ENCODE data around the gene ASPSCR1. TPM values are rescaled to one million over a fixed set of nuclear protein-coding genes. Genes with fewer than 3 reads are reported as not detected.

ASPSCR1 gene
- total and polyA plus RNA-seq, 10 donors = 20.2 to 58.8 (median 33.5) TPM

DNA sequence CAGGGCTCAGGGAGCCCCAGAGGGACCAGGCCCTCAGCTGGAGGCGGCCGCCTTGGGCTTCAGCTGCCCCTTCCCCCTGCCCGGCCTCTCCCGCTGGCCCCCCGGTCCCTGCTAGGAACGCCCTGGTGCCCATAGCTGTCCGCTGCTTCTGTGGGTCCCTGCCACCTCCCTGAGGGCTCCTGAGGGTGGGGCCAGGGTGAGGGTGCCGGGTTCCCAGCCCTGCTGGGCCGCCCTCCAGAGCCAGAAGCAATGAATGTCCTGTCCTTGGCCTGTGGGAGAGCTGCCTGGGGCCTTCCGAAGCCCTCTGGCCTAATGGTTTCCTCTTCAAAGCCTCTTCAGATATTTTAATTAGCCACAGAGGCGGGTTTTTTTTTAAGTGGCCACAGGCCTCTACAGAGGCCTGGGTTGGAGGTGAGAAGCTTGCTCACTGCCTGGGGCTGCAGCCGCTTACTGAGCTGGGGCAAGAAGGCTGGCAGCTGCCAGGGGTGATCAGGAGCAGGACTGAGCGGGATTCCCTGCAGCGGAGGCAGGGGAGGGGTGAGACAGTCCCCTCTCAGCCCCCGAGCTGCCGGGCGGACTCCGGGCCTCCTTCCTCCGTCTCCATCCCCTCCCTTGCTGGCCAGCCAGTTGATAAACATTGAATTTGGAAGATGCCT lies 35.3 kb downstream of the ASPSCR1 start:
- 68 to 79% (median 74%) methylated on average over 11 to 19 of the region's 19 CpGs for WGBS, 5 donors
- no peaks in the 10 kb centered on the region for H3K27me3 ChIP-seq (replicated peaks in 1 of 7)
- DNase-seq = no peak
- no peak overlapping the region for H3K4me3 ChIP-seq
- intact Hi-C loops (cut with DNase I; ENCODE audit: low total_unique reads) = no loop called here
- no peak for TF ChIP-seq POLR2A (IDR thresholded peaks at IDR 0.05)
- TF ChIP-seq POLR2AphosphoS5 (IDR thresholded peaks at IDR 0.05) = no peak
- TF ChIP-seq, protein P1, sequence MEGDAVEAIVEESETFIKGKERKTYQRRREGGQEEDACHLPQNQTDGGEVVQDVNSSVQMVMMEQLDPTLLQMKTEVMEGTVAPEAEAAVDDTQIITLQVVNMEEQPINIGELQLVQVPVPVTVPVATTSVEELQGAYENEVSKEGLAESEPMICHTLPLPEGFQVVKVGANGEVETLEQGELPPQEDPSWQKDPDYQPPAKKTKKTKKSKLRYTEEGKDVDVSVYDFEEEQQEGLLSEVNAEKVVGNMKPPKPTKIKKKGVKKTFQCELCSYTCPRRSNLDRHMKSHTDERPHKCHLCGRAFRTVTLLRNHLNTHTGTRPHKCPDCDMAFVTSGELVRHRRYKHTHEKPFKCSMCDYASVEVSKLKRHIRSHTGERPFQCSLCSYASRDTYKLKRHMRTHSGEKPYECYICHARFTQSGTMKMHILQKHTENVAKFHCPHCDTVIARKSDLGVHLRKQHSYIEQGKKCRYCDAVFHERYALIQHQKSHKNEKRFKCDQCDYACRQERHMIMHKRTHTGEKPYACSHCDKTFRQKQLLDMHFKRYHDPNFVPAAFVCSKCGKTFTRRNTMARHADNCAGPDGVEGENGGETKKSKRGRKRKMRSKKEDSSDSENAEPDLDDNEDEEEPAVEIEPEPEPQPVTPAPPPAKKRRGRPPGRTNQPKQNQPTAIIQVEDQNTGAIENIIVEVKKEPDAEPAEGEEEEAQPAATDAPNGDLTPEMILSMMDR (IDR thresholded peaks at IDR 0.05 in 8 of 11, conservative IDR thresholded peaks at IDR 0.05 in 3 of 11) = no peak
- peaks cover 0 to 30% (median 18%) of the 10 kb centered on the region in 6 donors for H3K4me1 ChIP-seq
- H3K27ac ChIP-seq = peak overlapping the region in 7 of 8 donors; percentile 8 to 78 (median 63)
- peaks cover 0 to 64% (median 2%) of the 10 kb centered on the region in 6 donors for H3K36me3 ChIP-seq
- no peaks in the 10 kb centered on the region for H3K9me3 ChIP-seq

- H3K4me3 ChIP-seq = no peak overlapping the region
Measured at GRCh38 chr17:82013341-82013740, 35.9 kb downstream of the ASPSCR1 start.

GRCh38 chr17:82013772-82014321 lies 36.4 kb downstream of the ASPSCR1 start:
- Histone ChIP-seq H3K4me1 (peaks cover 0 to 30% (median 18%) of the 10 kb centered on the region in 6 donors), H3K27me3 (replicated peaks in 1 of 7) (no peaks in the 10 kb centered on the region), H3K9me3 (no peaks in the 10 kb centered on the region), H3K4me3 (no peak overlapping the region), H3K36me3 (peaks cover 0 to 74% (median 9%) of the 10 kb centered on the region in 6 donors), H3K27ac (peak overlapping the region in 5 of 8 donors; percentile 55 to 78 (median 69))
- TF ChIP-seq POLR2AphosphoS5 (IDR thresholded peaks at IDR 0.05) (no peak), POLR2A (IDR thresholded peaks at IDR 0.05) (no peak)
- TF ChIP-seq, protein P1 (IDR thresholded peaks at IDR 0.05 in 8 of 11, conservative IDR thresholded peaks at IDR 0.05 in 3 of 11) = no peak
- intact Hi-C loops (cut with DNase I; ENCODE audit: low total_unique reads) = no loop called here
- 76 to 94% (median 78%) methylated on average over 10 to 16 of the region's 16 CpGs for WGBS, 5 donors
- no peak for DNase-seq

More at GRCh38 chr17:82013341-82013740, 35.9 kb downstream of the ASPSCR1 start:
- no peak for TF ChIP-seq POLR2A (IDR thresholded peaks at IDR 0.05)
- TF ChIP-seq, protein P1 (IDR thresholded peaks at IDR 0.05 in 8 of 11, conservative IDR thresholded peaks at IDR 0.05 in 3 of 11) = no peak
- TF ChIP-seq POLR2AphosphoS5 (IDR thresholded peaks at IDR 0.05) = peak; percentile 21 to 73 (median 57)
- no peak for DNase-seq
- intact Hi-C loops (cut with DNase I; ENCODE audit: low total_unique reads) = no loop called here
- WGBS, 5 donors = 34 to 51% (median 44%) methylated on average over 14 to 22 of the region's 22 CpGs
- Histone ChIP-seq H3K4me1 (peaks cover 0 to 30% (median 18%) of the 10 kb centered on the region in 6 donors), H3K27me3 (replicated peaks in 1 of 7) (no peaks in the 10 kb centered on the region), H3K36me3 (peaks cover 0 to 70% (median 5%) of the 10 kb centered on the region in 6 donors), H3K27ac (peak overlapping the region in 7 of 8 donors; percentile 8 to 78 (median 63)), H3K9me3 (no peaks in the 10 kb centered on the region)

- Histone ChIP-seq H3K4me3 (no peak overlapping the region), H3K4me1 (peaks cover 0 to 31% (median 18%) of the 10 kb centered on the region in 6 donors), H3K27me3 (replicated peaks in 1 of 7) (no peaks in the 10 kb centered on the region), H3K36me3 (peaks cover 0 to 74% (median 8%) of the 10 kb centered on the region in 6 donors), H3K9me3 (no peaks in the 10 kb centered on the region), H3K27ac (no peak overlapping the region)
- intact Hi-C loops (cut with DNase I; ENCODE audit: low total_unique reads) = no loop called here
- 62 to 86% (median 81%) methylated on average over 5 to 23 of the region's 23 CpGs for WGBS, 5 donors
- TF ChIP-seq, protein P1 (IDR thresholded peaks at IDR 0.05 in 8 of 11, conservative IDR thresholded peaks at IDR 0.05 in 3 of 11) = no peak
- peak in 1 of 3 donors; percentile 25 for TF ChIP-seq POLR2AphosphoS5 (IDR thresholded peaks at IDR 0.05)
- no peak for DNase-seq
Measured at GRCh38 chr17:82014432-82014831, 37.0 kb downstream of the ASPSCR1 start.

Data from spleen (tissue), 11 donors.